IPS DF 6.9 (cell line): Measurements from ENCODE around the gene TMEM89.

Experiments
- DNase-seq: peaks from one replicate; pipeline ENCODE4 v3.0.0-alpha.2; 2013; ENCODE audit warnings: low read depth, low spot score
- H3K27ac ChIP-seq: one replicate; pipeline ENCODE4 v1.5.1; 2013; ENCODE audit warnings: low read length, control low read depth
- H3K27me3 ChIP-seq: 2 replicates; pipeline ENCODE4 v1.6.1; 2013; ENCODE audit warnings: mild to moderate bottlenecking, low read length; ENCODE audit not compliant: control insufficient read depth, insufficient read depth
- H3K36me3 ChIP-seq: 2 replicates; pipeline ENCODE4 v1.6.1; 2013; ENCODE audit warnings: low read length; ENCODE audit not compliant: control insufficient read depth, insufficient read depth
- H3K4me1 ChIP-seq: 2 replicates; pipeline ENCODE4 v1.6.1; 2013; ENCODE audit warnings: low read length; ENCODE audit not compliant: control insufficient read depth, insufficient read depth
- H3K4me3 ChIP-seq: 2 replicates; pipeline ENCODE4 v1.5.1; 2013; ENCODE audit warnings: mild to moderate bottlenecking, low read length
- H3K9me3 ChIP-seq: 2 replicates; pipeline ENCODE4 v1.6.1; 2013; ENCODE audit warnings: low read length, inconsistent platforms; ENCODE audit not compliant: control insufficient read depth, insufficient read depth
- WGBS: extraction: QIAGEN DNeasy Blood & Tissue Kit; methylation state at CpG from one replicate; pipeline ENCODE4 v1.1.7; 2013; ENCODE audit warnings: mixed read lengths, missing lambda C conversion rate; ENCODE audit not compliant: insufficient read length, insufficient coverage; 5-methylcytosine and 5-hydroxymethylcytosine counted together

TMEM89 gene

DNA sequence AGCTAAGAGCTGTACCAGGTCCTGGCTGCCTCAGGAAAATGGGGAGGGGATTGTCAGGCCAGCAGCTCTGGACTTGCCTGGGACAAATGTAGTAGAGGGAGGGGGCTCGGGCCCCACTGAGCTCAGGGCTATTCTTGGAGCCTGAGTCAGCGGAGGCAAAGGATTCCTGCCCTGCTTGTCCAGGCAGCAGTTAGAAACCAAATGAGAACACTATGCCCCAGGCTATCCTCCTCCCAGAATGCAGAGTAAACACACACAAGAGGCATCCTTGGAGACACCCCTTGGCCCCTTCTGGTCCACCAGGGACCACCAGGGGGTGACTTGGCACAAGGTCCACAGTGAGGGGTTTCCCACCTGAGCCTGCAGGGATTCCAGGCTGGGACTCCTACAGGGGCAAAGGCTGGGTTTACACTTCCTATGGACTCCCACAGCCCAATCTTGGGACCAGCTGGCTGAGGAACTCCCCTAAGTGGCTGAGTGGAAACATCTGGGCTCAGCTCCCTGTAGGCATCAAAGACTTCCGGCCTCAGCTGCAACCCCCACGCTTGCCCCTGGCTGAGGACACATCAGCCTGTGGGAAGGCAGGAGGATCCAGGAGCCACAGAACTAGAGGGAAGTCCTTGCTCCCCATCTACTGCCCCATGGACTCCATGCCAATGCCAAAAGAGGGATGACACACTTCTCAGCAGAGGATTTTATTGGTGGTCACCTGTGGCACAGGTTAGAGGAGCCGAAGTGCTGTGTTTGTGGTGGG is 23.1 kb downstream of the TMEM89 start:
- Histone ChIP-seq H3K9me3 (no peaks in the 10 kb centered on the region), H3K4me3 (no peak overlapping the region), H3K4me1 (peaks cover 10% of the 10 kb centered on the region), H3K27ac (no peak overlapping the region), H3K27me3 (no peaks in the 10 kb centered on the region), H3K36me3 (peaks cover 48% of the 10 kb centered on the region)
- WGBS: no CpG with 5 or more reads among the region's 5 CpGs
- no peak for DNase-seq

DNA sequence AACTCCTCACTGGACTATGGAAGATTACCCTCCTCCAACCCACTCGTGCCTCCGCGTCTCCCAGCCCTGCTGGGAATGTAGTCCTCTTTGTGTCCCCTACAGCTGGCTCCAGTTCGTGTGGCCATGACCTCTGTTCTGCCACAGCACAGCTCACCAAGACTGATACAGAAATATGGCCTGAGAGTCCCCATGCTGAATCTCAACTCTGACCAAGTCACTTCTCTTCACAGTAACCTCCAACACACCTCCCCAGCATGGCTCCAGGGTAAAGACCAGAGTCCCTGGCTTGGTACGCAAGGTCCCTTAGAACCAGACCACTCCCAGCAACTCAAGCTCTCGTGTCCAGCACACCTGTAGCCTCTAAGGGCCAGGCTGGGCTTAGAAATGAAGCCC is 24.2 kb downstream of the TMEM89 start:
- H3K4me3 ChIP-seq: no peak overlapping the region
- no peaks in the 10 kb centered on the region for H3K9me3 ChIP-seq
- no peaks in the 10 kb centered on the region for H3K27me3 ChIP-seq
- no peak for DNase-seq
- WGBS: no CpG with 5 or more reads among the region's 6 CpGs
- H3K36me3 ChIP-seq: peaks cover 37% of the 10 kb centered on the region
- H3K4me1 ChIP-seq: peaks cover 10% of the 10 kb centered on the region
- H3K27ac ChIP-seq: no peak overlapping the region

DNA sequence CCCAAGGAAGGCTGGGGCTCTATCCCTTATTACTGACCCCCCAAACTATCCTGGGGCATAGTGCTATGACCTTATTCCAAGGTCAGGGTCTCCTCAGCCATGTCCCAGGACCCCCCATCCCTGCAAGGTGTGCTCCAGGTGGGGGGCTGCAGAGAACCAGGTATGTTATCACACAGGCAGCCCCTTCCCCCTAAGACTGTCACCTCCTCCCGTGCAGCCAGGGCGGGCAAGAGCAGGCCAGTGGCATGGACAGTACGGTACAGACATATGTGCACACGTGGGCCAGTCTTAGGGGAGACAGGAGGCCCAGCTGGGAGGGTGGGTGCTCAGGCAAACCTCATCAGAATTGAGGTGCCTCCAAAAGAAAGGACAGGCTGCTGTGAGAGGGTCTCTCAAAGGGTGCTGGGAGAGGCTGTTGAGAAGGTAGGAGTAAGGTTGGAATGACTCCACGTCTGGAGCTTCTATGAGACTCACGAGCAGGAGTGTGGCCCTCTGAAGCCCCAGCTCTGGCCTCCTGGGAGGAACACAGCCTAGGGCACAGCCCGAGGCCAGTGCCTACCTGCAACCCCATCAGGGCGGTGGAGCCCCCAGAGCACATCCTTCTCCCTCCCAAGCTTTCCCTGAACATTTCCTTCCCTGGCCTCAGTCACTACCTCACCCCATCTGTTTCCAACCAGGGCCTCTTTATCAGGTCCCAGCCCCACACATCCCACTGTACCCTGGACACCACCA is 24.7 kb downstream of the TMEM89 start:
- H3K27ac ChIP-seq: no peak overlapping the region
- peaks cover 10% of the 10 kb centered on the region for H3K4me1 ChIP-seq
- no CpG with 5 or more reads among the region's 8 CpGs for WGBS

DNA sequence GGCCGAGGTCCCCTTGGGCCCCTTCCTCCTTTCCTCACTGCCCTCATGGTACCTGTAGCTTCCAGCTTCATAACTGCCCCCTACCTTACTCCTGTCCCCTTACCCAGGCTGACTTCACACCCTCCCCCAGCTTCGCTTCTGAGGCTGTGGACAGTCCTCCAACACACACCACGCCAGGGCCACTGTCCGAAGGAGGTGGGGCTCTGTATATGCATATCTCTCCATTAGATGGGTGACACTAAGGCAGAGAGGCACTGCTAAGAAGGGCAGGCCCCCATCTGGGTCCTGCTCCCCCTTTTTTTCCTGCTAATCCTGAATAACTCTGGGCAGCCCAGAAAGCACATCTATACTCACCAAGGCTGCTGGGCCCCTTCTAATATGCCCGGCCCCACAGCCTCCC is 25.4 kb downstream of the TMEM89 start:
- Histone ChIP-seq H3K4me3 (no peak overlapping the region), H3K4me1 (peaks cover 10% of the 10 kb centered on the region), H3K36me3 (peaks cover 28% of the 10 kb centered on the region), H3K9me3 (no peaks in the 10 kb centered on the region), H3K27ac (no peak overlapping the region), H3K27me3 (no peaks in the 10 kb centered on the region)
- WGBS: no CpG with 5 or more reads among the region's 5 CpGs
- no peak for DNase-seq

More for the DNA sequence above, 24.7 kb downstream of the TMEM89 start:
- DNase-seq: no peak
- peaks cover 34% of the 10 kb centered on the region for H3K36me3 ChIP-seq
- H3K27me3 ChIP-seq: no peaks in the 10 kb centered on the region
- H3K4me3 ChIP-seq: no peak overlapping the region
- H3K9me3 ChIP-seq: no peaks in the 10 kb centered on the region

DNA sequence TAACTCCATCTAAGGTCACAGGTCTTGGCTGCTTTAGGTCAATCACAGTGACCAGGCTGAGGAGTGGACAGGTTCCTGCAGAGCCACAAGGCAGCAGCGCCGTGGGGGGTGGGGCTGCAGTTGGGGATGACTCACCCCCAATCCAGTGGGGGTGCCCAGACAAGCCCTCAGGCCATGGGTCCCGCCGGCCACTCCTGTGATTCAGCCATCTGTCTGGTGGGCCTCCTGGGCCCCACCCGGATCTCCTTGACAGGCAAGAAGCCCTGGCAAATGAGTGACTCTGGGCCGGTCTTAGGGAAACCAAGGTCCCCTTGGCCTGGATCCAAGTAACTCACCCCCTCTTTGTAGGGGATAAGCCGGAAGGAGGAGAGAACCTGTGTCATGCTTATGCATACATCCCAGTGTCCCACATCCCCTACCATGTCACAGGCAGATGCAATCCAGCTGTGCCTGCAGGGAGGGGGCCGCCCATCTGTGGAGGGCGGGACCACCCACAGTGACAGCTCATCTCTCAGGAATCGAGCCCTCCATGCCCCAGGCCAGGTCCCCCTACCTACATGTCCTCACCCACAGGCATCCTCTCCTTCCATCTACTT is 25.9 kb downstream of the TMEM89 start:
- no peak overlapping the region for H3K27ac ChIP-seq
- no peaks in the 10 kb centered on the region for H3K27me3 ChIP-seq
- no peak for DNase-seq
- no peak overlapping the region for H3K4me3 ChIP-seq
- H3K9me3 ChIP-seq: no peaks in the 10 kb centered on the region
- H3K36me3 ChIP-seq: peaks cover 23% of the 10 kb centered on the region
- WGBS: no CpG with 5 or more reads among the region's 10 CpGs
- H3K4me1 ChIP-seq: peaks cover 10% of the 10 kb centered on the region

DNA sequence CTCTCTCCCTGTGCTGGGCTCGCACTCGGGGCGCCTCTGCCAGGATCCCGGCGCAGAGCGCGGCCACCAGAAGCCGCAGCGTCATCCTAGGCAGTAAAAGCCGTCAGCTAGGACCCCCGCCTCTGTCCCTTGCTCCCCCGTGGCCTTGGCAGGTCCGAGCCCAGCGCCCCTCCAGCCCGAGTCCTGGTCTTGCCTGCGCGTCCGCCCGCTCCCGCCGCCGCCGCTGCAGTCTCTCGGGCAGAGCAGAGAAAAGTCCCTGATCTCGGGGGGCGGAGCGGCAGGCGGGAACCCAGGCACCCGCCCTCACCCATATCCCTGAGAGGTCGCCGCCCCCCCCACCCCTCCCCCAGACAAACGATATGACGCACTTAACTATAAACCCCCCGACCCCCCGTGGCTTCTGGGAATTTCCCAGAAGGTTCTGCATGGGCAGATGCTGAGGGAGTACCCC is 26.5 kb downstream of the TMEM89 start, which contains the start of gene COL7A1:
Gene COL7A1, minus strand, starts transcription at position 255 of the 451 bp plus-strand sequence. Its CDS starts 170 bp downstream, at position 85.
- DNase-seq: no peak
- no peak within 1 kb of the TSS for H3K27ac ChIP-seq
- peak within 1 kb of the TSS; percentile 18; the same call in 1 of the 2 replicates for H3K4me3 ChIP-seq
- H3K4me1 ChIP-seq: peaks cover 10% of the 10 kb centered on the region
- H3K27me3 ChIP-seq: no peaks in the 10 kb centered on the region
- no peaks in the 10 kb centered on the region for H3K9me3 ChIP-seq
- peaks cover 17% of the 10 kb centered on the region for H3K36me3 ChIP-seq
- WGBS: no CpG with 5 or more reads among the region's 35 CpGs

DNA sequence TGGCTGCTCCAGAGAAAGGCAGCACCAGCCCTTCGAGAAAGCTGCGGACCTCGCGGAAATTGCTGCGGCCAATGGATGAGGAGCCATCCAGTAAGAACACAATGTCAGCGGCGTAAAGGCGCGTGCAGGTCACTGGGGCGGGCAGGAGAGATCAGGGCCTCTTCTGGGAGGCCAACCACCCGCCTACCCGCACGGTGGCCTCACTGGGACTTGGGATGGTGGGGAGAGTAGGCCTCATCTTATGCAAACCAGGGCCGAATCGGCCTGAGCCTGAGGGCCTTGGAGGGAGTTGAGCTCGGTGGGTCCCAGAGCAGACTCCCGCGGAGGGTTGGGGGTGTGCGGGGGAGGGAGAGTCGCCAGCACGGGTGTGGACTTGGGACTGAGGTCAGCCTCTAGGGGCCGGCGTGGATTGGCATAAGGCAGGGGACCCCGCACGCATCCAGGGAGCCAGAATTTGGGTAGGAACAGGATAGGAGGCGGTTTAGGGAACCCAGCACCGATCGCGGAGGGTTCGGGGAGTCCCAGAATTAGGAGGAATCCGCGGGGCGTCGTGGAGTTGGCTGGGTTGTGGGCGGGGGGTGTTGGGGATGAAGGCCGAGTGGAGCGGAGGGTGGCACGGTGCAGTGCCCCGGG is 27.0 kb downstream of the TMEM89 start:
- H3K9me3 ChIP-seq: no peaks in the 10 kb centered on the region
- peaks cover 12% of the 10 kb centered on the region for H3K36me3 ChIP-seq
- no peak overlapping the region for H3K27ac ChIP-seq
- H3K4me3 ChIP-seq: peak overlapping the region; percentile 18; the same call in 1 of the 2 replicates
- H3K4me1 ChIP-seq: peaks cover 10% of the 10 kb centered on the region
- no peaks in the 10 kb centered on the region for H3K27me3 ChIP-seq
- no peak for DNase-seq
- WGBS: no CpG with 5 or more reads among the region's 39 CpGs

DNA sequence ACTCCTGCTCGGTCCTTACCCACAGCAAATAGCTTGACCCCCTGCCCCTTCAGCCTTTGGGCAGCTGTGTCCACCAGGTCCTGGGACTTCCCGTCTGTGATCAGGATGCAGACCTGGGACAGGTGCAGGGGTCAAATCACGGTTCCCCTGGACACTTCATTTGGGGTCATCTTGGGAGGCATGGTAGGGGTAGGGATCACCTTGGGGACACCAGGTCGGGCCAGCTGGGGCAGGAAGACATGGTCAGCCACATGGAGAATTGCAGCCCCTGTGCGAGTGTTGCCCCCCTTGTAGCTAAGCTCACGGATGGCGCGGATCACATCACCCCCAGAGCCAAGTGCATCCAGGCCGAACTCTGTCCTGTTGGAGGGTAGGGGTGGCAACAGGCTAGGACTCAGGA is 28.2 kb downstream of the TMEM89 start:
- WGBS: no CpG with 5 or more reads among the region's 9 CpGs
- no peak for DNase-seq
- Histone ChIP-seq H3K4me3 (no peak overlapping the region), H3K27ac (no peak overlapping the region), H3K27me3 (no peaks in the 10 kb centered on the region), H3K4me1 (peaks cover 10% of the 10 kb centered on the region), H3K36me3 (no peaks in the 10 kb centered on the region; the same call in 1 of the 2 replicates), H3K9me3 (no peaks in the 10 kb centered on the region)

DNA sequence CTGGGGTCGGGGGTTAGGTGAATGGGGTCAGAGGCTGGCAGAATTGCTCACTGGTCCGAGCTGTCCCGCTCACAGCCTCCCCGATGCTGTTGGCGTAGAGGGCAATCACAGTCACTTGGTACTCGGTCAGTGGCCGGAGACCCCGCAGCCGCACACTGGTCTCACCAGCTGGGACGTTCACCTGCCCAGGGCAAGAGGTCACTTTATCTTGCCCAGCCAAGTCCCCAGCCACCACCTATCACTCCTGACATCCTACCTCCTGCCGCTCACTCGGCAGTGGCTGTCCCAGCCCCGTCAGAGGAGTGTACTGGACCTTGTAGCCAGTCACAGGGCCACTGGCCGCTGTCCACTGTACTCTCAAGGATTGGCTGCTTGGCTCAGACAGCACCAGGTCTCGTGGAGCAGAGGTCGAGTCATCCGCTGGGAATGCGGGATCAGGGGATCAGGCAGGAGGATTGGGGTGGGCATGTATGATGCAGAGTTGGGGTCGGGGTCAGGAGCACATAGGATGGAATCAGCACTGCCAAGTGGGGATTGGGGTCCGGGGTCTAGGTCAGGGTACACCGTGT is 29.0 kb downstream of the TMEM89 start:
- H3K36me3 ChIP-seq: no peaks in the 10 kb centered on the region; the same call in 1 of the 2 replicates
- no peaks in the 10 kb centered on the region for H3K9me3 ChIP-seq
- no peak for DNase-seq
- H3K27ac ChIP-seq: no peak overlapping the region
- no CpG with 5 or more reads among the region's 21 CpGs for WGBS
- H3K4me1 ChIP-seq: peaks cover 10% of the 10 kb centered on the region
- H3K27me3 ChIP-seq: no peaks in the 10 kb centered on the region
- H3K4me3 ChIP-seq: no peak overlapping the region
